Esophagus squamous epithelium (tissue), 4 donors: Measurements from ENCODE around the gene FNDC1.

Experiments
- CTCF ChIP-seq, 6 experiments: fragments of 450-650 bp in 4 of 6; fragments of 200-600 bp in 2 of 6; sonication (generic) in 2 of 6; IDR thresholded peaks; one replicate each; pipeline ENCODE4 v1.5.1; 2016 to 2019; ENCODE audit warnings: antibody characterized with exemption in 6 of 6, mild to moderate bottlenecking in 4 of 6, moderate library complexity in 4 of 6
- POLR2A ChIP-seq, 4 donors: fragments of 450-650 bp; IDR thresholded peaks; one replicate each; pipeline ENCODE4 v1.6.1; 2017; ENCODE audit warnings: antibody characterized with exemption in 4 of 4, mild to moderate bottlenecking in 4 of 4, moderate library complexity in 3 of 4

DNA sequence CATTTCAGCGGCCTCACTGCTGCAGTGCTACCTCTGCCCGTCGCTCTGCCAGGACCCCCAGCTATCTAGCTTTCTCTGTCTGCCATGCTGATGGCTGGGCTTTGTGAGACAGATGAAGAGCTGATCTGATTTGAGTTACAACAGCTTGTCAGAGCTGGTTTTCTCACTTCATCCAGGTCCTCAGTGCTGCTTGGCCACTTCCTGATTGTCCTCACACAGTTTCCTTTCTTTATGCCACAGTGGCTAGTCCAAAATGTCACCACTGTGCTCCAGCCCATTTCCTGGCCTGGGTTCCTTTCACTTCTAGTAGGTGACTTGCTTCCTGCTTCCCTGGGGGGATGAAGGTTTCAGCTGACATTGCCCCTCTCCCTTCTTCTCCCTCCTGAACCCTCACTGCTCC is 35.4 kb downstream of the FNDC1 start:
- no peak for TF ChIP-seq CTCF (IDR thresholded peaks at IDR 0.05)
- TF ChIP-seq POLR2A (IDR thresholded peaks at IDR 0.05) = no peak
